Measurements from ENCODE around the gene FAM177B.

The FAM177B gene

DNA sequence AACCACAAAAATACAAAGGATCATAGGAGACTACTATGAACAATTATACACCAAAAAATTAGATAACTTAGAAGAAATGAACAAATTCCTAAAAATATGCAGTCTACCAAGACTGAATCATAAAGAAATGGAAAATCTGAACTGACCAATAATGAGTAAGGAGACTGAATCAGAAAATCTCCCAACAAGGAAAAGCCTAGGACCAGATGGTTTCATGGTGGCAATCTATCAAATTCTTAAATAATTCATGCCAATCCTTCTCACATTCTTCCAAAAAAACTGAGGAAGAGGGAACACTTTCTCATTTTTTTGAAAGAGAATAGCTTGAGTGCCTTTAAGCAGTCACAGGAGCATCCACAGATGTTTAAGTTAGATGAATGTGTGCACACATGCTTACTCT, 46.0 kb downstream of the FAM177B start:
- CTCF ChIA-PET = no interaction called here
- POLR2A ChIA-PET = no interaction called here
- no peak for DNase-seq (ENCODE audit: extremely low spot score)
- TF ChIP-seq FOXK2 (IDR thresholded peaks at IDR 0.05) = no peak
- no peak for TF ChIP-seq LEF1 (IDR thresholded peaks at IDR 0.05; ENCODE audit: borderline replicate concordance)
- no peak for TF ChIP-seq ELF4 (IDR thresholded peaks at IDR 0.05)
- TF ChIP-seq ZNF384 (IDR thresholded peaks at IDR 0.05) = no peak
- no peak for TF ChIP-seq FOXA1 (IDR thresholded peaks at IDR 0.05)
- no peak for TF ChIP-seq TARDBP (IDR thresholded peaks at IDR 0.05)
- no peak for TF ChIP-seq CTBP1 (IDR thresholded peaks at IDR 0.05; ENCODE audit: borderline replicate concordance)
- no peak for TF ChIP-seq NFRKB (IDR thresholded peaks at IDR 0.05)
- no peak for TF ChIP-seq HDGF (IDR thresholded peaks at IDR 0.05; ENCODE audit: borderline replicate concordance)
- TF ChIP-seq FOXM1 (IDR thresholded peaks at IDR 0.05; ENCODE audit: borderline replicate concordance) = no peak
- no peak for TF ChIP-seq L3MBTL2 (conservative IDR thresholded peaks at IDR 0.05)
- TF ChIP-seq ARNT (IDR thresholded peaks at IDR 0.05) = no peak
- TF ChIP-seq, protein P1, sequence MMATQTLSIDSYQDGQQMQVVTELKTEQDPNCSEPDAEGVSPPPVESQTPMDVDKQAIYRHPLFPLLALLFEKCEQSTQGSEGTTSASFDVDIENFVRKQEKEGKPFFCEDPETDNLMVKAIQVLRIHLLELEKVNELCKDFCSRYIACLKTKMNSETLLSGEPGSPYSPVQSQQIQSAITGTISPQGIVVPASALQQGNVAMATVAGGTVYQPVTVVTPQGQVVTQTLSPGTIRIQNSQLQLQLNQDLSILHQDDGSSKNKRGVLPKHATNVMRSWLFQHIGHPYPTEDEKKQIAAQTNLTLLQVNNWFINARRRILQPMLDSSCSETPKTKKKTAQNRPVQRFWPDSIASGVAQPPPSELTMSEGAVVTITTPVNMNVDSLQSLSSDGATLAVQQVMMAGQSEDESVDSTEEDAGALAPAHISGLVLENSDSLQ (IDR thresholded peaks at IDR 0.05) = no peak
- TF ChIP-seq SUZ12 (IDR thresholded peaks at IDR 0.05) = no peak
- no peak for TF ChIP-seq BHLHE40 (IDR thresholded peaks at IDR 0.05; ENCODE audit: borderline replicate concordance)

DNA sequence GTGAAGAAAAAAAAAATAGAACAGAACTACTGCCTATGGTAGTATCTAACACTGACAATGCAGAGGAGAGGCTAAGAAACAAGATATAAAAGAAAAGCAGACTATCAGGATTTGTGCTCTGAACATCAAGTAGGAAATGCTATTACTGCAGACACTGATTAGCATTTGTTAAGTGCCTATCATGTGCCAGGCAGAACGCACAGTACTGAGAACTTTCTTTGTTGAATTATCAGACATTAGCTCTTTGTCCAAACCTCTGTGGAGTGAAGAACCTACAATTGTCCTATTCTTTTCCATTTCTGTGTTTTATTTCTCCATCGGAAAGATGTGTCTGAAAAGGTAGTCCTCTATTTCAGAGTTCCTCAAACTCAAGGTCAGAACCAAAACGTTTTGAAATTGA, 47.4 kb downstream of the FAM177B start:
- DNase-seq (ENCODE audit: extremely low spot score) = no peak
- TF ChIP-seq, protein P1 (IDR thresholded peaks at IDR 0.05) = no peak
- TF ChIP-seq ZNF384 (IDR thresholded peaks at IDR 0.05) = no peak
- TF ChIP-seq SUZ12 (IDR thresholded peaks at IDR 0.05) = no peak
- no peak for TF ChIP-seq TARDBP (IDR thresholded peaks at IDR 0.05)
- no peak for TF ChIP-seq FOXM1 (IDR thresholded peaks at IDR 0.05; ENCODE audit: borderline replicate concordance)
- TF ChIP-seq ELF4 (IDR thresholded peaks at IDR 0.05) = no peak
- no peak for TF ChIP-seq NFRKB (IDR thresholded peaks at IDR 0.05)
- ChIA-PET POLR2A (no interaction called here), CTCF (no interaction called here)

DNA sequence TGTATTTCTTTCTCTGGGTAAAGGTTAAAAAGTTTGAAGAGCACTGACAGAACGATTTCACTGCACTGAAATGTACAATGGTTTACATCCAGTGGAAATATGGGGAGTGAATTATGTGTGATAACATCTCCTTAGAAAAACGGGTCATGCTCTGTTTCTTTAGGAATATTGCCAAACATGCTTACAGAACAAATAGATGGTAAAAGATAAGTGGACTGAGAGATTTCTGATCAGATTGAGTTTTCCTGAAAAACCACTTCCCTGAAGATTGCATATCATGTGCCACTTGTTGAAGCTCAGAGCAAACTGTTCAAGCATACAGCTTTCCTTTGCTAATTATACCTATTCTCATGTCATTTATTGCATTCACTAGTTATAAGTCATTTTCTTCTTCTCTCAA, 47.9 kb downstream of the FAM177B start:
- ChIA-PET CTCF (no interaction called here), POLR2A (no interaction called here)
- TF ChIP-seq, protein P1 (IDR thresholded peaks at IDR 0.05) = no peak
- TF ChIP-seq ZNF384 (IDR thresholded peaks at IDR 0.05) = no peak
- no peak for TF ChIP-seq L3MBTL2 (conservative IDR thresholded peaks at IDR 0.05)
- no peak for TF ChIP-seq FOXM1 (IDR thresholded peaks at IDR 0.05; ENCODE audit: borderline replicate concordance)
- no peak for TF ChIP-seq FOXK2 (IDR thresholded peaks at IDR 0.05)
- TF ChIP-seq SP1 (IDR thresholded peaks at IDR 0.05) = no peak
- TF ChIP-seq ELF4 (IDR thresholded peaks at IDR 0.05) = no peak
- TF ChIP-seq CTBP1 (IDR thresholded peaks at IDR 0.05; ENCODE audit: borderline replicate concordance) = no peak
- TF ChIP-seq TARDBP (IDR thresholded peaks at IDR 0.05) = no peak
- no peak for TF ChIP-seq LEF1 (IDR thresholded peaks at IDR 0.05; ENCODE audit: borderline replicate concordance)
- no peak for TF ChIP-seq NFRKB (IDR thresholded peaks at IDR 0.05)
- TF ChIP-seq BHLHE40 (IDR thresholded peaks at IDR 0.05; ENCODE audit: borderline replicate concordance) = no peak
- TF ChIP-seq FOXA1 (IDR thresholded peaks at IDR 0.05) = no peak
- TF ChIP-seq HDGF (IDR thresholded peaks at IDR 0.05; ENCODE audit: borderline replicate concordance) = no peak
- no peak for DNase-seq (ENCODE audit: extremely low spot score)

DNA sequence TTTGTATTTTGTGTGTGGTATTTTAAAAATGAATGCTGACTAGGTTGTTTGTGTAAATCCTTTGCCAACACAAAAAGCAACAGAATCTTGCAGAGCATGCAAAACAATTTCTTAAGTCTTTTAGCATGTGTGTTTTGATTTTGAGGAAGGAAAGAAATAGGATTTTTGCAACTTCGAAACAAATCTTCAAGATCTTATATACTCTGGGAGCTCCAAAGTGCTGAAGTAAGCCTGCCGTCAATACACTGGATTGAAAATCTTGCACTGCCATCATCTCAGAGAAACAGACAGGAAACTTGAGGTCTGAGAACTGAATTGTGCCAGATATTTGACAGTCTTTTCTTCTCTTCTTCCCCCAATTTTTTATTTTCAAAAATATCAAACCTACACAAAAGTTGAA, 48.5 kb downstream of the FAM177B start:
- DNase-seq (ENCODE audit: extremely low spot score) = no peak
- ChIA-PET CTCF (no interaction called here), POLR2A (no interaction called here)
- TF ChIP-seq ARNT (IDR thresholded peaks at IDR 0.05) = no peak
- TF ChIP-seq HDGF (IDR thresholded peaks at IDR 0.05; ENCODE audit: borderline replicate concordance) = no peak
- TF ChIP-seq NFRKB (IDR thresholded peaks at IDR 0.05) = no peak
- TF ChIP-seq, protein P1 (IDR thresholded peaks at IDR 0.05) = no peak

DNA sequence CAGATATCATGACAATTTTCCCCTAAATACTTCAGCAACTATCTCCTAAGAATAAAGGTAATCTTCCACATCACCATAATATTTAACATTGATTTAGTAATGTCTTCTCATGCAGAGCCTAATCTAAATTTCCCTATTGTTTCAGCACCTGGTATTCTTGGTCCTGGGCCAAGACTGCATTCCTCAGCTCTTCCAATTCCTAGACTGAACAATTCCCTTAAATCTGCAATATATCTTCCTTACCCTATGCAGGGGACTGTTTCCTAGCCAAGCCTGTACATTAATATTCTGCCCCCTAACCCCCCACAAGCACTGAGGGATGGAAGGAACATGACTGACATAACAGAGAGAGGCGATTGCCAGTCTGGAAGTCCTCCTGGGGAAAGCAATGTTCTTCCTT, 49.1 kb downstream of the FAM177B start:
- ChIA-PET CTCF (no interaction called here), POLR2A (no interaction called here)
- no peak for TF ChIP-seq ELF4 (IDR thresholded peaks at IDR 0.05)
- no peak for TF ChIP-seq ZNF384 (IDR thresholded peaks at IDR 0.05)
- no peak for TF ChIP-seq SP1 (IDR thresholded peaks at IDR 0.05)
- no peak for DNase-seq (ENCODE audit: extremely low spot score)

DNA sequence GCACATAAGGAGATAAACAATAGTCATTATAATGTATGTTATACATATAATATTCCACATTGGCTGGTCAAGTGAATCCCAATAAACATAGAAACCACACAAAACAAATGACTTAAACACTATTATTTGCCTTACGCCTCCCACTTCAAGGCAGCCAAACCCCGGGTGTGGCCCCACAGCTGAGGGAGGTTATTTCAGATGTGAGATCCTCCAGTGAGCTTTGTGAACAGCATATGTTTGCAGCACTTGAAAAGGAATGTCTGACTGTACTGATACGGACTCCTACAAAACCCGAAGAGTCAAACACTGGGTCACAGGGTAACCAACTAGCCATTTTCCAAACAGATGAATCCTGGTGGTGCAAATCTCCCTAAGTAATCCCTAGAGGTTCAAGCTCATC, 50.7 kb downstream of the FAM177B start:
- ChIA-PET POLR2A (no interaction called here), CTCF (interaction anchor here (0.6 to 2.2 kb wide), 2 partner anchors 293 to 336 kb away, joined by 3 to 7 read pairs; no protein-coding TSS in a partner anchor)
- no peak for DNase-seq (ENCODE audit: extremely low spot score)
- TF ChIP-seq BHLHE40 (IDR thresholded peaks at IDR 0.05; ENCODE audit: borderline replicate concordance) (no peak), FOXK2 (IDR thresholded peaks at IDR 0.05) (no peak), ARNT (IDR thresholded peaks at IDR 0.05) (no peak), L3MBTL2 (conservative IDR thresholded peaks at IDR 0.05) (no peak), SP1 (IDR thresholded peaks at IDR 0.05) (no peak), TARDBP (IDR thresholded peaks at IDR 0.05) (no peak), HDGF (IDR thresholded peaks at IDR 0.05; ENCODE audit: borderline replicate concordance) (no peak), ZNF384 (IDR thresholded peaks at IDR 0.05) (no peak), CTBP1 (IDR thresholded peaks at IDR 0.05; ENCODE audit: borderline replicate concordance) (no peak), SUZ12 (IDR thresholded peaks at IDR 0.05) (no peak), NFRKB (IDR thresholded peaks at IDR 0.05) (no peak)
- TF ChIP-seq, protein P1 (IDR thresholded peaks at IDR 0.05) = no peak

Data from HEK293T (cell line).